Inflammatory macrophage treated with lipopolysaccharide for 4 hours (primary cell): ENCODE results near the gene PSMD13.

ENCODE experiments used
- DNase-seq: peaks from one replicate; pipeline ENCODE4 v3.0.0-alpha.2; 2020

PSMD13 gene

DNA sequence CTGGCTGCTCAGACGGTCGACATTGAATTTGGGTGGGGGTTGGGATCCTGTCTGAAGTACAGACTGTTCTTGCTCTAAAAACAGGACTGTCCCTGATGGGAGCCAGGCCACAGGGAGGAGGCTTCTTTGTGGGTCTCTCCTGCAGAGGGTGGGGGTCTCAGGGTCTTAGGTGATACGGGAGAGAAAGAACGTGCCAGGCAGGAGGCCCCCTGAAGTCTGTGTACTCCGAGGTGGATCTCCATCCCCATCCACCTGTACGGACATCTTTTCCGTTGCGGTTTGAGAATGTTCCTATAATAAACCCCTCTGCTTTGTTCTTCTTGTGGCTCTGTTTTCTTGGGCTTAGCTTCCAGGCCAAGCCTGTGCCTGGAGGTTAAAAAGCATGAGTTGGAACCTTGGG lies 15.9 kb downstream of the PSMD13 start:
- DNase-seq = no peak

DNA sequence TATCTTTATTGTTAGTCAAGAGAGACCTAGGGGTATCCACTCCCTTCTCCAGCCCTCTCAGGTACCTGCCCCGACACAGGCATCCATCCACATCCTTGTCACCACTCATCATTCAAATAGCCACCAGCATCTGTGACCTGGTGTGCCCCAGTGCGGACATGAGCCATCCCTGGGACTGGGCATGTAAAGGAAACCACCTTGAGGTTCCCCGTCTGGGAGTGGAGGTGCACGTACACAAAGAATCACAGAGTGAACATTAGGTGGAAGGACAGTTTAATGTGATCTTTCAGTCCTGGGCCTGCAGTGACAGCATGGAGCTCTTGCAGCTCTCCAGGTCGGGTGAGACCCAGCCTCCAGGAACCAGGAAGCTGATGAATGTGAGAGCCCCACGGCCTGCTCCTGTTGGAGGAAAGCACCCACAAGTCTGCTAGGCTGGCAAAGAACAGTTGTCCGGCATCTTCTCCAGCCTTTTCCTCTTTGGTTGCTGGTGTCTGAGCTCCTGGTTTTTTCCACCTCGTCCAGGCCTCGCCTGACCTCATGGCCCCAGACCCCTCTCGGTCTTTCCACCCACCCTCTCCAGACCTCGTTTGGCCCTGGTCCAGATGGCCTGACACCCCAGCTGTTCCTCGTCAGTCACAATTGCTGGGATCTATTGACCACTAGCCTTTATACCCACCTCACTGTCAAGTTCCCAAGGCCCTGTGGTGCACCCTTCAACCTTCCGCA lies 16.5 kb downstream of the PSMD13 start:
- DNase-seq = no peak

DNA sequence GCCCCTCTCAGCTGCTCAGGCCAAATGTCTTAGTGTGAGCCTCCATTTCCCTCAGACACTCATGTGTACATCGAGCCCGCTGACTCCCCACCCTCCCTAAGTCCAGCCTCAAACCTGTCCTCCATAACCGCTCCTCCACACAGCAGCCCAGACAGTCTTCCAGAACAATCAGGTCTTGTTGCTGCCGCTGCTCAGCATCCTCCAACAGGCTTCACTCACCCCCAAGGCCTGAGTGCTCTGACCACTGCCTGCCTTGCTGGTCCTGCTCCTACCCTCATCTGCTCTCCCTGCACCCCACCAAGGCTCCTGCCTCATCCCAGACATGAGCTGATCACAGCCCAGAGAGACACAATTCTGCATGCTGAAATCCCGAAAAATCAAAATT lies 17.1 kb downstream of the PSMD13 start:
- DNase-seq = no peak

DNA sequence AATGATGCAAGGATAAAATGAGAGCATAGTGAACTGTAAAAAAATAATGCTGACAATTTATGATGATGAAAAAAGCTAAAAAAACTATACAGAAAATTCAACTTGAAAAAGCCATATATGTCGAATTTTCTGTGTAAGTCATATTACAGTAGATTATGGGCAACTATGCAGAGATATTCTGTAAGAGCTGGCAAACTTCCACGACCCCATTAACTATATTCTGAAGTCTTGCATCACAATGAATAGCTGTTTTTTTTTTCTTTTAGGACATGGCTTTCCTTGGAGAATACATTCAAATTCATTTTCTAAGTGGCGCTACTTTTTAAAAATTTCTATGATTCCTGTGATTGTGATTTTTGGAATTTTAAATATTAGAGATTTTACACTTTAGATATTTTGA lies 18.4 kb downstream of the PSMD13 start:
- DNase-seq = no peak

DNA sequence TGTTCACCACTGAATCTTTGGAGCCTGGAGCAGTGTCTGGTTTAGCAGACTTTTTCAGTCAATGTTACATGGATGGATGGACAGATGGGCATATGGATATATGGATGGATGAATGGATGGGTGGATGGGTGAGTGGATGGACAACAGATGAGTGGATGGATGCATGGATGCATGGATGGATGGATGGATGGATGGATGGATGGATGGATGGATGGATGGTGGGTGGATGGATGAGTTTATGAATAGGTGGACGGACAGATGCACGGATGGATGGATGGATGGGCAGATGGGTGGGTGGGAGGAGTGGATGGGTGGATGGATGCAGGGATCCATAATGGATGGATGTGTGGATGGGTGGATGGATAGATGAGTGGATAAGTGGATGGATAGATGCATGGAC lies 19.0 kb downstream of the PSMD13 start:
- no peak for DNase-seq

DNA sequence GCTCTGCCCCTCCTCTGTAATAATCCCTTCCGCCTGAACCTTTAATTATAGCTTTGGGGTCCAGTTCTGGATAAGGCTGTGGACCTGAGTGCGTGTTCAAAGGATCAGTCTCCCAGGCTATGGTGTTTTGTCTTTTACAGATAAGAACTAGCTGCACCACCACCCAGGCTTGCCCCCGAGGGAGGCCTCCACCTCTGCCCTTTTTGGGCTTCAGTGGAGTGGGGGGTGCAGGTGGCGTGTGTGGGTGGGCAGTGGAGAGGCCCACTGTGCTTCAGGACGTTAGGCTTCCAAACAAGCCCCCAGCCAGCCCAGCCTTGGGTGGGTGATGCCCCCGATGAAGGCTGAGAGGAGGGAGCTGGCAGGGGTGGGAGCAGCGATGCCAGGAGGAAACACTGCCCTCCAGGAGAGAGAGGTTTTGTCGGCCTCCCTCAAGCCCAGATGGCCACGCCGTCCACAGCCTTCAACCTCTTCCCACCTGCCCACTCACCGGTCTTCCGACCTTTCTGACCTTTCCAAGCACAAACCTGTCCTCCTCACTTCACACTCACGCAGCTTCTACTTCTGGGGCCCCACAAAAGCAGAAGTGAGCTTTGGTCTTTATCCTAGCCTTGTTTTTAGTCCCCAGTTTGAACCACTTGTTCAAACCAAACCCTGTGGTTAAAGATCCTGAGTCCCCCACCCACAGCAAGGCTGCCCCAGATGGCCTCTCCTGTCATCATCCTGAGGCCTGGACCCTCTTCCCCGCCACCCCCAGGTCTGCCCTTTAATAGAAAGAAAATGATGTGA lies 20.4 kb downstream of the PSMD13 start:
- DNase-seq = no peak

DNA sequence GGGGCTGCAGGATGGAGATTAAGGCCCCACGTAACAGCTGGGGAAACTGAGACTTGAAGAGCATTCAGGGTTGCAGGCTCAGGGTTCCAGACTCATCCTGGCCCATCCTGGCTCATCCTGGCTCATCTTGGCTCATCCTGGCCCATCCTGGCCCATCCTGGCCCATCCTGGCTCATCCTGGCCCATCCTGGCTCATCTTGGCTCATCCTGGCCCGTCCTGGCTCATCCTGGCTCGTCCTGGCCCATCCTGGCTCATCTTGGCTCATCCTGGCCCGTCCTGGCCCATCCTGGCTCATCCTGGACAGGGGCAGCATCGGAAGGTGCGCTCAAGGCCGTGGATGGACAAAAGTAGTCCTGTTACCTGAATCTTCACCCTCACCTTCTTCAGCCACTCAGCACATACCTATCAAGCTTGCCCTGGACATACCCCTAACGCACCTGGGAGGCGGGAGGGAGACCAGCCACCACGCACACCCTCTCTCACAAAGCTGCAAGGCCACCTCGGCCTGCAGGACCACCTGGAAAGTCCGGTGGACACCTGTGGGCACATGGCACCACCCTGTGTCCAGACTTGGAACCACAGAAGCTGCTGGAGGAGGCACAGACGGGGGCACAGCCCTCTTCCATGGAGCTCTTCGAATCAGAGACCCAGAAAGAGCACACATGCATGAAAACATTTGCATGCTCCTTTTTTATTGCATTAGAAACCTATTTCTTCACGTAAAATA lies 21.2 kb downstream of the PSMD13 start:
- DNase-seq = no peak

DNA sequence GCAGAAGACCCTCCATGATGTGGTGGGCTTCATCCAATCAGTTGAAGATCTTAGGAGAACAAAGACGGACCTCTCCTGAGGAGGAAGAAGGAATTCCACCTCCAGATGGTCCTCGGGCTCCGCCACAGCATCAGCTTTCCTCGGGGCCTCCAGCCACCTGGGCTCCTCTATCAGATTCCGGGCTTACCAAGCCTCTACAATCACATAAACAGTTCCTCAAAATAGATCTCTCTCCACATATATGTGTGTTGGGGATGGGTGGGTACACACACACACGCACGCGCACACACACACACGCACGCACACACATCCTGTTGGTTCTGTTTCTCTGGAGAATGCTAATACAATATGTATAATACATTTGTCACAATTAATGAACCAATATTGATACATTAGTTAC lies 22.6 kb downstream of the PSMD13 start:
- DNase-seq = no peak

DNA sequence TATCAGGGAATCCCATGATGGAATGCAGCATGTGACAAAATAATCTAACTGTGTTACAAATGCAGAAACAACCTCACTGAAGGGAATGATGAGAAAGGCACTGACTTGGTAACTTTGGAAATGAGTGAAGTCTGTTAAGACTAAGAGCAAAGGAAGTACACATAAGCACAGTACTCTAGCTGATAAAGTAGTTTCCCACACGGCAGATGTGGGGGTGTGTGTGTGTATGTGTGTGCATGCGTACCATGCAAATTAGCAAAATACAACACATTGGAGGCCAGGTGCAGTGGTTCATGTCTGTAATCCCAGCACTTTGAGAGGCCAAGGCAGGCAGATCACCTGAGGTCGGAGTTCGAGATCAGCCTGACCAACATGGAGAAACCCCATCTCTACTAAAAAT lies 24.8 kb downstream of the PSMD13 start:
- DNase-seq = no peak

DNA sequence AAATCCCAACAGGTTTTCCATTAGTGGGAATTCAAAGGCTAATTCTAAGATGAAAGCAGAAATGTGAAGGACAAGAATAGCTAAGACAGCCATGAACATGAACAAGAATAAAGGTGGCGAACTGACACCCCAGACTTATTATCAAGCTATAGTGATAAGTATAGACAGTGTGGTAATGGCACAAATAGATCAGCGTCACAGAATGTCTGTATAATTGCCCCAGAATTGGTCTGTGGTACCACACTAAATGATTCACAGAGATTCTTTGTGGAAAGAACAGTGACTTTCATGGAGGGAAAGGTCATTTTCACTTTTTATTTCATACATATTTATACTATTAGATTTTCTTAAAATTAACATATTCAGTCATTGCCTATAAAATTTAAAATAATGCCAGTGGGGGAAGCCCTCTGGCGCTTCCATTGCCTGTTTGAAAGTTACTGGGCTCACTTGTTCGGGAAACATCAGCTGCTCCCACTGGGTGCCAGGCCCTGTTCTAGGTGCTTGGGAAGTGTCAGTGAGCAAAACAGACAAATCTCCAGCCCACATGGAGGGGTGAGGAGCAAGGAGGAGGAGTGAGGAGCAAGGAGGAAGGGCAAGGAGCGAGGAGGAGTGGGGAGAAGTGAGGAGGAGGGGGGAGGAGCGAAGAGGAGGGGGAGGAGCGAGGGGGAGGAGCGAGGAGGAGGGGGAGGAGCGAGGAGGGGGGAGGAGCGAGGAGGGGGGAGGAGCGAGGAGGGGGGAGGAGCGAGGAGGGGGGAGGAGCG lies 30.1 kb downstream of the PSMD13 start:
- peak; percentile 36 for DNase-seq

DNA sequence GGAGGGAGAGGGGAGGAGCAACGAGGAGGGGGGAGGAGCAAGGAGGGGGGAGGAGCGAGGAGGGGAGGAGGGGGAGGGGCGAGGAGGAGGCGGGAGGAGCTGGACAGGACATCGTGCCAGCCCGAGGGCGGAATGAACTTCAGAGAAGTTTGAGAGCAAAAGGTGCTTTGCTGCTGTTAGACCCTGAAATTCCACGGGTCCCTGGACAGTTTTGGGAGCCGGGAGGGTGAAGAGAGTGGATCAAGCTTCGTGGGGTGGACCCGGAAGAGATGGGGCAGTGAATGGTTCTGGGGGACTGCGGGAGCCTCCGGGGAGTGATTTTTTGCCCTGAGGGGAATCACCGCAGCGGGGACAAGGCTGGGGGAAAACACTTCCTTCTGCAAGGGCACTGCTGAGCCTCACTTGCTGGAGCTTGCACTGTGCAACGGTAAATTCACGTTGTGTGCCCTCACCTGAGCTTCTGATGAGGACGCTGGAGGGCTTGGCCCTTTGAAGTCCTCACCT lies 30.8 kb downstream of the PSMD13 start:
- peak; percentile 60 for DNase-seq

DNA sequence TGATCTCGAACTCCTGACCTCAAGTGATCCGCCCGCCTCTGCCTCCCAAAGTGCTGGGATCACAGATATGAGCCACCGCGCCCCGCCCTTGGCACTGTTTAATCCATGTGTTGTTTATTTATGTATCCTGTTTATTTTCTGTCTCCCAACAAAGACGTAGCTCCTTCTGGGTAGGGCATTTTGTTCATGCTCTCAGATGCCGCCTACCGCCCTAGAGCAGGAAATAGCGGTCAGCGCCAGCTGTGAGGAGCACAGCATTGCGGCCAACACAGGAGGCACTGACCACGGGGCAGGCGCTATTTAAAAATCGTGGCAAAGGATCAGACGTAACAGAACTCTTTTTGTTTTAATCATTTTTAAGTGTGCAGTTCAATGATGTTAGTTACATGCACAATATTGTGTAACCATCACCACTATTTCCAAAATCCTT lies 32.0 kb downstream of the PSMD13 start:
- peak; percentile 77 for DNase-seq

DNA sequence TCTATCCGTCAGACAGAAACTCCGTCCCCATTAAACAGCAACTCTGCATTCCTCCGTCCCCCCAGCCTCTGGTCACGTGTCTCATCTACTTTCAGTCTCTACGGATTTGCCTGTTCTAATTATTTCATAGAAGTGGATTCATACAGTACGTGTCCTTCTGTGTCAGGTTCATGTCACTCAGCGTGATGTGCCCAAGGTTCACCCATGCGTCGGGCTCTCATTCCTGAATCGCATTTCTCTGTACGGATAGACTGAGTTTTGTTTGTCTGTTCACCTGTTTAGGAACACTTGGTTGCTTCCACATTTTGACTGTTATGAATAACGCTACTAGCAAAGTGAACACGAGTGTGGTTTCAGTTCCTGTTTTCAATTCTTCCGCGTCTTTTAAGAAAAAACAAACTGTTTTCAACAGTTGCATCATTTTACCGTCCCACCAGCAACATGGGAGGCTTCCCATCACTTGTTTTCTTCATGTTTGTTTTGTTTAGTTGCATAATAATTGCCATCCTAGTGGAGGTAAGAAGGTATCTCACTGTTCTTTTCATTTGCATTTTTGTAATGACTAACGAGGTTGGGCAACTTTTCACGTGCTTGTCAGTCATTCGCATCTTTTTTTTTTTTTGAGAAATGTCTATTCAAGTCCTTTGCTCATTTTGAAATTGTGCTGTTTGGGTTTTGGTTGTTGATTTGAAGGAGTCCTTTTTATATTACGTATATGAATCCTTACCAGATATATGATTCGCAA lies 32.5 kb downstream of the PSMD13 start:
- peak; percentile 95 for DNase-seq

DNA sequence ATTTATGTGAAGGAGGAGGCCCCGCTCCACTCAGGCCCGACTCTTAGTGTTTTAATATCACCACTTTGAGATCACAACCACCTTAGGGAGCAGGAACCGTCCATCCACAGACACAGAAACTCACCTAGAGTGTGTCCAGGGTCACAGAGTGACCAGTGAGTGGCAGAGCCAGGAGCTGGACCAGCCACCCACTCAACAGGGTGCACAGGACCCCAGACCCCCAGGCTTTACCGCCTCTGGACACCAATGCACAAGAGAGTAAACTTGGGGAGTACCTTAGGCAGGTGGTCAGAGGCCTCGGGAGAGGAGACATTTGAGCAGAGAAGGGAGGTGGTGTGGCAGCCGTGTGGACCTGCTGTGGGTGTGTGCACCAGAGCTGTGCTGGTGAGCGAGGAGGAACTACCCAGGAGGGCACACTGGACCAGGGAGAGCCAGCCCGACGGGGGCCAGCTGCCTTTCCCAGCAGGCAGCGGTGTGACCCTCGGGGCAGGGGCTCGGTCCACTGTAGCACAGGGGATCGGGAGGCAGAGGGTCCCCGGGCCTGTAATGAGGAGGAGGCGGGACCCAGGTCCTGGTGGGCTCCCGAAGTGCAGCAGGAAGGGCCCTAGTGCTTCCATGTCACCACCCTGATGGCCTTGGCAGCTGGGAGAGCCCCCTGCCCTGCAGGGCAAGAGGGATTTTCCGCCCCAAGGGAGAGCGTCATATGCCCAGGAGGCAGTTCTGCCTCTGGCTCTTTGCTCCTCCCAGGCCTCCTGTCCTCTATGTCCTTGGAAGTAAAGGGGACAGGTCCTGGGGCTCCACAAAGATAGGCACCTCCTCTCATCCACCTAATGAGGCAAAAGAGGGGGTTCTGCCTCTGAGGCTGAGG lies 33.9 kb downstream of the PSMD13 start:
- DNase-seq = no peak

DNA sequence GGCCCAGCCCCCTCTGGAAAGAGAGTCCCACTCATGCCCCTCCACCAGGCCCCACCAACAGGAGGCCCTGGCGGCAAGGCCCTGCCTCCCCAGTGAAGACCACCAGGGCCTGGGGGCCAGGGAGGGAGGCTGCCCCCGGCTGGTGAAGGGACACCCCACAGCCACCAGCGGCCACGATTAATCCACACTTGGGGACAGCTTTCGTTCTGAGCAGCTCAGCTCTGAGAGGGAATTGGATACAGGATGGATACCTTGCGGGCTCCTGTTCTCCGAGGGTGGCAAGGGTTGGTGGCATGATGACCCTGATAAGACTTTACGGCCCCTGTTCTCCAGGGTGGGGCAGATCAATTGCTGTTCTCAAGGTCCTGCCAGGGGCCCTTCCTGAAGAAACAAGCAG lies 34.5 kb downstream of the PSMD13 start:
- DNase-seq = no peak

DNA sequence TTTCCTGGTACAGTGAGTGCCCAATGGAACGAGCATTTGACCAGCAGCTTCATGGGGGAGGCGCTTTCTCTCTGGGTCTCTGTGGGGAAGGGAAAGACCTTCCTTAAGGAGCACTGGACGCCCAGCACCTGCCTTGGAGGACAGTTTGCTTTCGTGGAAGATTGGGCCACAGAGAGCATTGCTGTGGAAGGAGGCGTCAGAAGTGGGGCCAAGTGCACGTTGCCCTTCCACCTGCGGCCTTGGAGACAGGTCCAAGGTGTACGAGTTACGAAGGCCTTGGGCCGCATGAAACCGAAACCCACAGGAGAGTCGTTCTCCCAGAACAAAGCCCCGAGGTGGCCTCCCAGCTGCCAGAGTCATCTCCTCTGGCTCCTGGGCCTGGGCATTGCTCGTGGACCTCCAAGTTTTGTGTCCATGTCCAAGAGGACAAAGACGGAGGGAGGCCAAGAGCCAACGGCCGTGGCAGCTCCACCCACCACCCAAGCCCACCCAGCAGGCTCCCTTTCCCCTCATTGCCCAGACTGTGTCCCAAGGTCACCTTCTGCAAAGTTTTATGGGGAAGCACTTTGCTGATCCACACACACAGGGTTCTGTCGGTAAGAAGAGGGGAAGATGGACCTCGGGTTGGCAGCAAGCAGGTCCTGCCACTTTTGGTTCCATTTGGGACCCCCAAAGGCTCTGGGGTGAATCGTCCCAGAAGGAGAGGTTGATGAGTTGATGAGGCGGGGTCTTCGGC lies 35.6 kb downstream of the PSMD13 start:
- DNase-seq = no peak

DNA sequence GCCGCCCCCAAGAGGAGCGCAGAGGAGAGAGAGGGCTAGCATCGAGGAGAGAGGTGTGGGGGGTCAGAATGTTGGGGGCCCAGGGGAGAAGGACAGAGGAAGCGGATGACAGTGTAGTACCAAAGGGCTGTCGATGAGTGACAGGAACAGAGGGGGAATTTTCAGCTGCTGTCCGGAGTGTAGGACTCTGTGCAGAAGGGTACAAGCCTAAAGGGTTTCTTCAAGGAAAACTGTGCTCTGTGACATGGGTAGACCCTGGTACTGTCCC lies 36.1 kb downstream of the PSMD13 start:
- no peak for DNase-seq

DNA sequence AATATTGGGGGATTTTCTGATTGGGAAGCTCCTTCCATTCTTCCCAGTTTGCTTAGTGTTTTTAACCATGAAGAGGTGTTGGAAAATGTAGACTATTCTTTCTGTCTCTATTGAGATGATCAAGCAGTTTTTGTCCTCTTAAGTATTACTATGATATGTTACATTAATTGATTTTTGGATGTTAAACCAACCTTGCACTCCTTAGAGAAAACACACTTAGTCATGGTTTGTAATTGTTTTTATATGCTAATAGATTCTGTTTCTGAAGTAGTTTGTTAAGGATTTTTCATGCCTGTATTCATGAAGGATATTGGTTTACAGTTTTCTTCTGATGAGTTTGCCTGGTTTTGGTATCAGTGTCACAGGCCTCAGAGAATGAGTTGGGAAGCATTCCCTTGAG lies 39.4 kb downstream of the PSMD13 start:
- DNase-seq = no peak

DNA sequence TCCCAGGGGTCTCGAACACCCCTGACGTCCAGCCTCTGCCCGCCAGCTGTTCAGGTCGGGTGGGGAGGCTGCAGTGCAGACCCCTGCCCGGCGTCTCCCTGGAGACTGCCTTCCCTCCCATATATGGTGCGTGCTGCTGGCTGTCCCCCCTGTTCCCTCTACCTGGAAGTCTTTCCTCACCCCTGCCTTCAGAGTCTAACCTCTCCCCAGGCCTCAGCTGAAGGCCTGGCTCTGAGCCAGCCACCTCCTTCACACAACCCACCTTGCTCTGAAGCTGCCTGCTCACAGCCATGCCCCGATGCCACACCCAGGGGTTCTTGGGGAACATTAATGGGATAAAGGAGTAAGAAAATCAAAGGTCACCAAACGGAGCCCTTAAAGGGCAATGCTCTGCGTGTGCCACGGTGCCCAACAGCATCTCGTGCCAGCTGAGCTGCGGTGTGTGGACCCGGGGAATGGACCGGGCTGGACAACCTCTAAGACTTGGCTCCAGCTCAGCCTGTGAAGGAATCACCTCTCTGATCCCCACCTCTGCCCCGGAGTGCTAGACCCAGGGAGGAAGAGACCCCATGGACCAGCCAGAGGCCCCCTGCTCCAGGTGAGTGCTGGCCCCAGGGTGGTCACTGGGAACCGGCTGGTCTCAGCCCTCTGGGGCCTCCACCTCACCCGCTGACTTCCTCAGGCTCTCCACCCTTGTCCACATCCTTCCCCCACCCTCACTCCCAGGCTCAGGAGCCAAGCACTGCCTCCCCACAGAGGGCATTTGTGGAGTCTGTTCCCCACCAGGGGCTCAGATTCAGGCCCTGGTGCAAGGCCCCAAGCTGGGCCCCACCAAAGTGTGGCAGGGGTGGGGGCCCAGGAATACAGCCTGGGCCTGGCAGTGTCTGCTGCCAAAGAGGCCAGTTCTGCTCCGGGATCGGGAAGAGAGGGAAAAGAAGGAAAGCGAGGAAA lies 41.5 kb downstream of the PSMD13 start, which contains the start of gene NLRP6:
Gene NLRP6 (plus strand): TSS at position 407 of the 951 bp plus-strand sequence. CDS start 163 bp downstream, at position 570.
- no peak for DNase-seq
